ENCODE measurements around the gene DNMT1. TPM values are rescaled to one million over a fixed set of nuclear protein-coding genes. Genes with fewer than 3 reads are reported as not detected.

Gene DNMT1
- total RNA-seq, 1 experiment from 2014 or later, result 259 TPM

DNA sequence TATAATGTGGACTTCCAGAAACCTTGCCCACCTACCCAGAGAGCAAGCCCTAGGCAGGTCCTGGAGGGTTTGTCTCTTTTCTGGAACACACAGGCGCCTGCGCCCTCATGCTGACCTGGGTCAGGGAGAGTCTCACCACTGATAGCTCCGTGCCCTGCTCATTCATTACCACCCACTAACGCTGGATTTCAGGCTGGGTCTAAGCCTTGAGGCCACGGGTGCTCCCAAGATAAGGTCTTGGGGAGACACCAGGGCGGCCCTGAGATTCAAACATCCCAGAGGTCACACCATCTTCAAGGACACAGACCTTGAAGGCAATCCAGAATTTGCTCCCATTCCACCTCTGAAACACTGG lies 31.2 kb upstream of the DNMT1 start:
- Histone ChIP-seq H3K4me1 (ENCODE audit: insufficient read depth, low read length) (peaks cover 10% of the 10 kb centered on the region), H3K27me3 (ENCODE audit: low read length) (no peaks in the 10 kb centered on the region), H3K9me3 (ENCODE audit: low read length) (no peaks in the 10 kb centered on the region), H4K20me1 (ENCODE audit: low read length) (no peaks in the 10 kb centered on the region), H3K9me2 (replicated peaks; ENCODE audit: low read length) (no peaks in the 10 kb centered on the region), H2AFZ (ENCODE audit: low read length) (no peak overlapping the region), H3K27ac (ENCODE audit: low read length) (no peak overlapping the region), H3K9ac (ENCODE audit: low read length) (no peak overlapping the region), H3F3A (ENCODE audit: low read length, unreplicated experiment) (no peaks in the 10 kb centered on the region), H3K4me3 (ENCODE audit: low read length) (no peak overlapping the region), H3K79me2 (ENCODE audit: low read length) (no peaks in the 10 kb centered on the region), H3K36me3 (ENCODE audit: low read depth, low read length) (no peaks in the 10 kb centered on the region), H3K4me2 (ENCODE audit: low read length) (no peak overlapping the region)
- ATAC-seq (no peak), DNase-seq (no peak)
- intact Hi-C loops (cut with micrococcal nuclease), result no loop called here
- CTCF ChIA-PET, result no interaction called here
- POLR2A ChIA-PET (ENCODE audit: unreplicated experiment), result no interaction called here
- BruUV-seq (replicated peaks), result no TSS peak
- TF ChIP-seq EZH2phosphoT487 (IDR thresholded peaks at IDR 0.05; ENCODE audit: borderline replicate concordance, low read length) (no peak), EZH2 (IDR thresholded peaks at IDR 0.05; ENCODE audit: low read length, unreplicated experiment) (no peak)

DNA sequence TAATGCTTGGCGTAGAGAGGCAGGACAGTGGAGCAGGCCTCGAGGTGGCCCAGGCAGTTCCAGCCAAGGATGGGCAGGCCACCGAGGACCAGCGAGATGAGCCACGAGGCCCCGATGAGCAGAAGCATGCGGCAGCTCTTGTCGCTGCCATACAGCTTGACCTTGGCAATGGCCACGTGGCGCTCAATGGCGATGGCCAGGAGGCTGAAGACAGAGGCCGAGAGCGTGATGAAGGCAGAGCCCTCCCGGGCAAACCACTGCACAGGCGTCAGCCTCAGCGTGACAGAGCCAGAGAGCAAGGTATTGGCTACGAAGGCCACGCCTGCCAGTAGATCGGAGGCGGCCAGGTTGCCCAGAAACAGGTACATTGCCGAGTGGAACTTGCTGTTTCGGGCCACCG lies 29.6 kb upstream of the DNMT1 start:
- TF ChIP-seq, protein P1, sequence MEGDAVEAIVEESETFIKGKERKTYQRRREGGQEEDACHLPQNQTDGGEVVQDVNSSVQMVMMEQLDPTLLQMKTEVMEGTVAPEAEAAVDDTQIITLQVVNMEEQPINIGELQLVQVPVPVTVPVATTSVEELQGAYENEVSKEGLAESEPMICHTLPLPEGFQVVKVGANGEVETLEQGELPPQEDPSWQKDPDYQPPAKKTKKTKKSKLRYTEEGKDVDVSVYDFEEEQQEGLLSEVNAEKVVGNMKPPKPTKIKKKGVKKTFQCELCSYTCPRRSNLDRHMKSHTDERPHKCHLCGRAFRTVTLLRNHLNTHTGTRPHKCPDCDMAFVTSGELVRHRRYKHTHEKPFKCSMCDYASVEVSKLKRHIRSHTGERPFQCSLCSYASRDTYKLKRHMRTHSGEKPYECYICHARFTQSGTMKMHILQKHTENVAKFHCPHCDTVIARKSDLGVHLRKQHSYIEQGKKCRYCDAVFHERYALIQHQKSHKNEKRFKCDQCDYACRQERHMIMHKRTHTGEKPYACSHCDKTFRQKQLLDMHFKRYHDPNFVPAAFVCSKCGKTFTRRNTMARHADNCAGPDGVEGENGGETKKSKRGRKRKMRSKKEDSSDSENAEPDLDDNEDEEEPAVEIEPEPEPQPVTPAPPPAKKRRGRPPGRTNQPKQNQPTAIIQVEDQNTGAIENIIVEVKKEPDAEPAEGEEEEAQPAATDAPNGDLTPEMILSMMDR (conservative IDR thresholded peaks at IDR 0.05; ENCODE audit: low read depth, low read length), result no peak
- no peak for TF ChIP-seq EZH2phosphoT487 (IDR thresholded peaks at IDR 0.05; ENCODE audit: borderline replicate concordance, low read length)
- no peak for TF ChIP-seq EZH2 (IDR thresholded peaks at IDR 0.05; ENCODE audit: low read length, unreplicated experiment)
- Histone ChIP-seq H3F3A (ENCODE audit: low read length, unreplicated experiment) (no peaks in the 10 kb centered on the region), H3K36me3 (ENCODE audit: low read depth, low read length) (no peaks in the 10 kb centered on the region), H2AFZ (ENCODE audit: low read length) (no peak overlapping the region), H3K9me2 (replicated peaks; ENCODE audit: low read length) (no peaks in the 10 kb centered on the region), H3K9ac (ENCODE audit: low read length) (no peak overlapping the region), H4K20me1 (ENCODE audit: low read length) (no peaks in the 10 kb centered on the region), H3K4me1 (ENCODE audit: insufficient read depth, low read length) (no peaks in the 10 kb centered on the region), H3K27ac (ENCODE audit: low read length) (no peak overlapping the region), H3K27me3 (ENCODE audit: low read length) (no peaks in the 10 kb centered on the region), H3K4me3 (ENCODE audit: low read length) (no peak overlapping the region), H3K4me2 (ENCODE audit: low read length) (no peak overlapping the region), H3K79me2 (ENCODE audit: low read length) (no peaks in the 10 kb centered on the region), H3K9me3 (ENCODE audit: low read length) (no peaks in the 10 kb centered on the region)
- DNase-seq (no peak), ATAC-seq (no peak)
- BruUV-seq (replicated peaks), result no TSS peak
- intact Hi-C loops (cut with micrococcal nuclease), result no loop called here
- POLR2A ChIA-PET (ENCODE audit: unreplicated experiment), result no interaction called here
- CTCF ChIA-PET, result no interaction called here

DNA sequence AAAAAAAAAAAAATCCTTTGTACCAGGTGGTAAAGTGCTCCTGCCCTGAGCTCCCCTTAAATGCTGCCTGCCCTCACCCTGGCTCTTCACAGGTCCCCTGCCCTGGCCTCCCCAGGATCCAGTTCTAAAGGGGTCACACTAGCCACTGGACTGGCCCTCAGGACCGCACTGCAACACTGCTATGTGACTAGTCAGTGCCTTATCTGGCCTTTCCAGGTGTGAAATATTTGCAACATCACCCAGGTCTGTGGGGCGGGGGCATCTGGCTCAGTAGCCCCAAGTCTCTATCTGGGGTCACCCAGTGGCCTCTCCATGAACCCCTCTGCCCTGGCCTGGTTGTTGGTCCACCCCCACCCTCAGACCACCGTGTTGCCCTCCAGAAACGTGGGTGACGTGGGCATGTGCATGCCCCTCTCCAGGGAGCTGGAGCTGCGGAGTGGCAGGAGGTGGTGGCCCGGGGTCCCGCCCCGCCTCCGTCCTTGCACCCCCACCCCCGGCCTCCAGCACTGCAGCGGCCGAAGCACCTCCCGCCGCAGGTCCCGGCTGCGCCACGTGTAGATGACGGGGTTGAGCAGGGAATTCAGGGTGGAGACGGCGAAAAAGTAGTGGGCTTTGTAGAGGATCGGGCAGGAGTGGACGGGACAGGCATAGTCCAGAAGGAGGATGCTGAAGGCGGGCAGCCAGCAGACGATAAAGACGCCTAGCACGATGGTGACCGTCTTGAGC lies 28.9 kb upstream of the DNMT1 start:
- no peak for DNase-seq
- CTCF ChIA-PET, result no interaction called here
- H3K9me3 ChIP-seq (ENCODE audit: low read length), result no peaks in the 10 kb centered on the region

More for the DNA sequence above, 28.9 kb upstream of the DNMT1 start:
- no peak overlapping the region for H3K27ac ChIP-seq (ENCODE audit: low read length)
- no peak overlapping the region for H2AFZ ChIP-seq (ENCODE audit: low read length)
- no peaks in the 10 kb centered on the region for H3K79me2 ChIP-seq (ENCODE audit: low read length)
- H3K9ac ChIP-seq (ENCODE audit: low read length), result no peak overlapping the region
- no peak overlapping the region for H3K4me2 ChIP-seq (ENCODE audit: low read length)
- TF ChIP-seq EZH2 (IDR thresholded peaks at IDR 0.05; ENCODE audit: low read length, unreplicated experiment) (no peak), EZH2phosphoT487 (IDR thresholded peaks at IDR 0.05; ENCODE audit: borderline replicate concordance, low read length) (no peak)
- TF ChIP-seq, protein P1 (conservative IDR thresholded peaks at IDR 0.05; ENCODE audit: low read depth, low read length), result no peak
- H3F3A ChIP-seq (ENCODE audit: low read length, unreplicated experiment), result no peaks in the 10 kb centered on the region
- no peak overlapping the region for H3K4me3 ChIP-seq (ENCODE audit: low read length)
- no peaks in the 10 kb centered on the region for H3K27me3 ChIP-seq (ENCODE audit: low read length)
- no TSS peak for BruUV-seq (replicated peaks)
- intact Hi-C loops (cut with micrococcal nuclease), result no loop called here
- H3K4me1 ChIP-seq (ENCODE audit: insufficient read depth, low read length), result no peaks in the 10 kb centered on the region
- POLR2A ChIA-PET (ENCODE audit: unreplicated experiment), result no interaction called here
- H4K20me1 ChIP-seq (ENCODE audit: low read length), result no peaks in the 10 kb centered on the region
- H3K36me3 ChIP-seq (ENCODE audit: low read depth, low read length), result no peaks in the 10 kb centered on the region
- H3K9me2 ChIP-seq (replicated peaks; ENCODE audit: low read length), result no peaks in the 10 kb centered on the region
- no peak for ATAC-seq

Measured in PC-3 (cell line).